BLaER1 (cell line): Measurements from ENCODE around the gene SLC39A13.

Experiments
- H3K27ac ChIP-seq: shearing (Covaris generic); formaldehyde crosslinking; 2 replicates; pipeline ENCODE4 v1.8.1; 2022
- H3K27me3 ChIP-seq: shearing (Covaris generic); formaldehyde crosslinking; 2 replicates; pipeline ENCODE4 v1.8.1; 2022
- H3K36me3 ChIP-seq: shearing (Covaris generic); formaldehyde crosslinking; 2 replicates; pipeline ENCODE4 v1.8.1; 2022
- H3K4me1 ChIP-seq: shearing (Covaris generic); formaldehyde crosslinking; 2 replicates; pipeline ENCODE4 v1.8.1; 2022
- H3K4me2 ChIP-seq: shearing (Covaris generic); formaldehyde crosslinking; 2 replicates; pipeline ENCODE4 v1.8.1; 2022
- H3K4me3 ChIP-seq: shearing (Covaris generic); formaldehyde crosslinking; 2 replicates; pipeline ENCODE4 v1.8.1; 2022
- H3K9ac ChIP-seq: shearing (Covaris generic); formaldehyde crosslinking; 2 replicates; pipeline ENCODE4 v1.8.1; 2022
- H3K9me3 ChIP-seq: shearing (Covaris generic); formaldehyde crosslinking; 2 replicates; pipeline ENCODE4 v1.8.1; 2022
- H4K20me1 ChIP-seq: shearing (Covaris generic); formaldehyde crosslinking; 2 replicates; pipeline ENCODE4 v1.8.1; 2022
- Cebpa-rat ChIP-seq: shearing (Covaris generic); IDR thresholded peaks from 2 replicates; pipeline ENCODE4 v1.8.1; 2022

The SLC39A13 gene

DNA sequence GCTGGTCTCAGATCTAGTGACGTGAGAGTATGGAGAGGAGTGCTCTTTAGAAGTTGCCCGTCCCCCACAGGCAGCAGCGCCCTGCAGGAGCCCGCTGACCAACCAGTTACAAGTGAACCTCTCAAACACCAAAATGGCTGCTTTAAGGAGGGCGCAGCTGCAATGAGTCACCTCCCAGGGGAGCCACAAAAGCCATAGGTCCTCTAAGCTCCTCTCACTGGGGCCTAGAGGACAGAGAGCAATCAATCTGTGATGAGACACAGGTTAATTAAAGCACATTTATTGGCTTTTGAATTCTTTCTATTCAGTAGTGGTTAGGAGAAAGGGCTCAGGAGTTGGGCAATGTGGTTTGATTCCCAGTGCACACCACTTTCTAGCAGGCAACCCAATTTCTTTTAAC, 56.1 kb downstream of the SLC39A13 start:
- Histone ChIP-seq H3K9ac (no peak overlapping the region), H3K4me3 (no peak overlapping the region), H3K4me1 (peaks cover 4% of the 10 kb centered on the region; the same call in 1 of the 2 replicates), H4K20me1 (peaks cover 69% of the 10 kb centered on the region), H3K36me3 (peaks cover 100% of the 10 kb centered on the region), H3K27ac (no peak overlapping the region), H3K4me2 (no peak overlapping the region), H3K27me3 (no peaks in the 10 kb centered on the region), H3K9me3 (no peaks in the 10 kb centered on the region)
- no peak for TF ChIP-seq Cebpa-rat
